Cardiac fibroblast (primary cell): ENCODE measurements around the gene AHRR.

Experiments used
- DNase-seq, 2 donors: peaks; one replicate each; pipeline versions ENCODE4 v3.0.0 to v3.0.0-alpha.2; 2010; ENCODE audit warnings: low read depth in 2 of 2
- H3K4me3 ChIP-seq, 2 donors: replicated peaks in 1 of 2; 1 replicate in 1 of 2; 2 replicates in 1 of 2; pipeline ENCODE4 v1.5.1; 2011; ENCODE audit warnings: low read depth in 2 of 2, low read length in 2 of 2, mild to moderate bottlenecking in 2 of 2, moderate library complexity in 1 of 2
- TF ChIP-seq, protein P1 (sequence below): IDR thresholded peaks from one replicate; pipeline ENCODE4 v1.5.1; 2011; ENCODE audit warnings: low read depth, mild to moderate bottlenecking, low read length, inconsistent platforms

AHRR gene

DNA sequence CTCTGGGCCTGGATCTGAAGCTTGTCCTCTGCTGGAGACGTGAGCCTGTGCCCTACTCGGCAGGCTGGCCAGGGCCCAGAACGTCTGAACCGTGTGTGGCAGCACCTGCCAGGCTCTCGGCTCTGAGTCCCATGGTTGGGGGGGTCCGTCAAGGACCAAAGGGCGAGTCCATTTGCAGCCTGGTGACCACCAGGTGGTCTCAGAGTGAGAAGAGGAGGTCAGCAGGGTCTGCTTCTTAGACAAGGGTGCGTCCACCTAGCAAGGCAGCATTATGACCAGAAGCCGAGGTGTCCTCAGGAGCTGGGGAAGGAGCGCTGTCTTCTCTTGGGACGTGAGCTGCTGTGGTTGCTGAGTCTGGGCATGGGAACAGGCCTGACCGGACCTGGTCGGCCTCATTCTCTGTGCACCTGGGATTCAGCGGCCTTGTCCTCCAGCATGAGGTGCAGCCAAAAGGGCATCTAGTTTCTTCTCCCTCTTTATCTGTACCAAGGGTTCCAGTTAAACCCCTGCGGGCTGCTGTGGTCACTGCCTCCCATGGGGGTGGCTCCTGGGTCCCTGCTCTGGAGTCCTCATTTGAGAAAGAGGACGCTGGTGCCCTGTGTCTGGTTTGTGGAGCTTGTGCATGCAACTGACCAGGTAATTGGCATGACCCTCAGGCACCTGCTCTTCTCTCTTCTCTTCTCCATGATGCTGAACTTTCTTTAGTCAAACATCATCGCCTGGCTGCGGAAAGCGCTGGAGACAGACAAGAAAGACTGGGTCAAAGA, 135.9 kb downstream of the AHRR start:
- H3K4me3 ChIP-seq, result no peak overlapping the region
- DNase-seq, result no peak
- TF ChIP-seq, protein P1, sequence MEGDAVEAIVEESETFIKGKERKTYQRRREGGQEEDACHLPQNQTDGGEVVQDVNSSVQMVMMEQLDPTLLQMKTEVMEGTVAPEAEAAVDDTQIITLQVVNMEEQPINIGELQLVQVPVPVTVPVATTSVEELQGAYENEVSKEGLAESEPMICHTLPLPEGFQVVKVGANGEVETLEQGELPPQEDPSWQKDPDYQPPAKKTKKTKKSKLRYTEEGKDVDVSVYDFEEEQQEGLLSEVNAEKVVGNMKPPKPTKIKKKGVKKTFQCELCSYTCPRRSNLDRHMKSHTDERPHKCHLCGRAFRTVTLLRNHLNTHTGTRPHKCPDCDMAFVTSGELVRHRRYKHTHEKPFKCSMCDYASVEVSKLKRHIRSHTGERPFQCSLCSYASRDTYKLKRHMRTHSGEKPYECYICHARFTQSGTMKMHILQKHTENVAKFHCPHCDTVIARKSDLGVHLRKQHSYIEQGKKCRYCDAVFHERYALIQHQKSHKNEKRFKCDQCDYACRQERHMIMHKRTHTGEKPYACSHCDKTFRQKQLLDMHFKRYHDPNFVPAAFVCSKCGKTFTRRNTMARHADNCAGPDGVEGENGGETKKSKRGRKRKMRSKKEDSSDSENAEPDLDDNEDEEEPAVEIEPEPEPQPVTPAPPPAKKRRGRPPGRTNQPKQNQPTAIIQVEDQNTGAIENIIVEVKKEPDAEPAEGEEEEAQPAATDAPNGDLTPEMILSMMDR, result no peak

DNA sequence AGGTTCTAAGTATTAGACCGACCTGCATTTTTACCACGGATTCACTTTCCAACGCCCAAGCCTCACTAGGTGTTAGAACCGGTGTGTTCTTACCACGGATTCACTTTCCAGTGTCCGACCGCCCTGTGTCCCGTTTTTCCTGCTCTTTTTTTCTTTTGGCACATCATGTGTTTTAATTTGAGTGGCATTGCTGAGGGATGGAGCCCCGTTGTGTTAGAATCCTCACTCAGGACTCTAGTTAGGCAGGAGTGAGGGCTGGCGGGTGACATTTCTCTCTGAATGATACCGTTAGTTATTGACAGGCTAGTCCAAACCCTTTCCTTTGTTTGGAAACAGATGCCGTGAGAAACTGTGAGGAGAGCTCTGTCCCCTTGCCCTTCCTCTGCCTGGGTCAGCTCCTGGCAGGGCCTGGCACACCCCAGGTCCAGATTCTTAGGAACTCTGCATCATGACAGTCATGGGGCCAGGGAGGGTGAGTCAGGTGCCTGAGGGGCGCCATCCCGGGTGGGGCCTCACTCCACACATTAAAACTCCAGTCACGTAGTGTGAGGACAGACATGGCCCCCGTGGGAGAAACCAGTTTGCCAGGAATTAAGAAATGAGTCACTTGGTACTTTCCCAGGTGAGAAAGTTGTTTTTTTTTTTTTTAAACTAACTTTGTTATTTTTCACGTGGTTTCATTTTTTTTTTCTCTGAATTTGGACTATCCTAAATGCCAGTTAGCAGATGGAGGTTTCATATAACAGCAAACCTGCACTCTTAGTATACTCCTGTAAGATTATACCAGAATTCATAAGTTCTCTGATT, 137.2 kb downstream of the AHRR start:
- TF ChIP-seq, protein P1, result no peak
- H3K4me3 ChIP-seq, result no peak overlapping the region
- peak; percentile 28 to 80 for DNase-seq

GRCh38 chr5:459562-460272, 138.2 kb downstream of the AHRR start:
- DNase-seq, result no peak
- H3K4me3 ChIP-seq, result no peak overlapping the region
- TF ChIP-seq, protein P1, result no peak

DNA sequence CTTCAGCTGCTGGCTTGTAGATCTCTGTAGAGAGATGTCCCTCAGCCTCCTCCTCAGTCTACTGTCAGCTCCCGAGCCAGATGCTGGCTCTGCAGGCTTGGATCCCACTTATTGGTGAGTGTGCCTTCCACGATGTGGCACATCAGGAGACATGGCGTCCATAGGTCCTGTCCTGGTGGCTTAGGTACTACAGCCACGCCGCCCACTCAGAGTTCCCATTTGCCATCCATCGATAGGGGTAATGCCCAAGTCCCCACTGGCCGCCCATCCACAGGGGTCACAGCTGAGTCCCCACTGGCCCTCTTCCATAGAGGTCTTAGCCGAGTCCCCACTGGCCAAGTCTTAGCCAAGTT, 138.7 kb downstream of the AHRR start:
- DNase-seq, result no peak
- TF ChIP-seq, protein P1, result no peak
- H3K4me3 ChIP-seq, result no peak overlapping the region

- H3K4me3 ChIP-seq, result no peak overlapping the region
- no peak for DNase-seq
- TF ChIP-seq, protein P1, result no peak
These were observed 140.6 kb downstream of the AHRR start for GRCh38 chr5:462051-462481.

- DNase-seq, result no peak
- TF ChIP-seq, protein P1, result no peak
- no peak overlapping the region for H3K4me3 ChIP-seq
These were observed 141.8 kb downstream of the AHRR start for GRCh38 chr5:463301-463700.
